Activated T-helper 2 cell treated with anti-CD3 and anti-CD28 coated beads, Interferon-gamma antibody, Interleukin-2, Interleukin-4, amounts not matched to agents 10 μg/mL and 5 μg/mL and 100 μg/mL, durations not matched to agents 14 hours and 24 hours and 36 hours (primary cell): ENCODE results near the gene HAL. TPM values are rescaled to one million over a fixed set of nuclear protein-coding genes. Genes with fewer than 3 reads are reported as not detected.
A peak's percentile ranks its signal among the peaks of the same experiment; 100 is the strongest.

Experiments
- DNase-seq: peaks from one replicate; pipeline ENCODE4 v3.0.0; 2021; ENCODE audit warnings: low spot score
- H3K27ac Mint-ChIP-seq: one replicate; pipeline ENCODE4 v1.8.0; 2021; ENCODE audit warnings: mixed read lengths
- H3K27me3 Mint-ChIP-seq: one replicate; pipeline ENCODE4 v1.8.0; 2021; ENCODE audit warnings: low read depth, mixed read lengths
- H3K36me3 Mint-ChIP-seq: one replicate; pipeline ENCODE4 v1.8.0; 2021; ENCODE audit warnings: low read depth, mixed read lengths
- H3K4me1 Mint-ChIP-seq: one replicate; pipeline ENCODE4 v1.8.0; 2021; ENCODE audit warnings: low read depth, mixed read lengths
- H3K4me3 Mint-ChIP-seq: one replicate; pipeline ENCODE4 v1.8.0; 2021; ENCODE audit warnings: low read depth, mild to moderate bottlenecking, moderate library complexity, mixed read lengths
- H3K9me3 Mint-ChIP-seq: one replicate; pipeline ENCODE4 v1.8.0; 2021; ENCODE audit warnings: mixed read lengths
- intact Hi-C: fragments of 100-400 bp; cut with micrococcal nuclease; formaldehyde crosslinking; loops from one replicate; pipeline ENCODE4 v1.15.1; 2023
- total RNA-seq: library from RNA; stranded (reverse); gene quantifications from 2 replicates; pipeline ENCODE4 v1.2.3, GENCODE V29; 2022

HAL gene
- total RNA-seq, result 0.30 and 0.57 TPM in 2 replicates

DNA sequence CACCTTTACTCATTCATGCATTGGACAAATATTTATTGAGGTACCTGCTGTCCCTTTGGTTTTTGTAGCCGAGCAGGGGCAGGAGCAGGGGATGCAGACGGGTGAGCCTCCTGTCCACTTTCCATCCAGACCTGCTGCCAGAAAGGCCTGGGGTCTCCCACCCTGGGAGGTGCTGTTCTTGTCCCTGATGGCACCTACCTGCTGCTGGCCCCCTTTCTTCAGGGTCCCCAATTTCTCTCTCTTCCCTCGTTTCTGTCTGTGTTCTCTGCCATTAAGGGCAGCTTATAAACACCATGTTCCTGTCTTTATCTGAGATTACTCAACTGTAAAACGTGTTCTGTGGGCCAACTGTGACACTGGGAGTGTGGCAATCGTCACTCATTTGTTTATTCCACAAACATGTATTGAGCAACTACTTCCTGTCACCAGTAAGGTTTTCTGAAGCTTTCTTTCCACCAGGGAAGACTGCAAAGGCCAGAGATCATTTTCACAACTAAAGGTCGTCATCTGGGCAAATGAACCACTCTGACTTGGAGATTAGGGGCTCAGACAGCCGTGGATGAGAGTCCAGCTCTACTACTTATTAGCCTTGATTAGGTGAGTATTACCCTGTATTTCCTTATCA, at the start of gene HAL:
HAL (minus strand) TSS at position 311 of the 625 bp plus-strand sequence. CDS start 434 bp downstream, outside the sequence.
- Mint-ChIP-seq H3K27ac (no peak within 1 kb of the TSS), H3K4me1 (peaks cover 15% of the 10 kb centered on the region), H3K27me3 (peaks cover 6% of the 10 kb centered on the region), H3K9me3 (no peaks in the 10 kb centered on the region), H3K36me3 (no peaks in the 10 kb centered on the region), H3K4me3 (no peak within 1 kb of the TSS)
- no peak for DNase-seq
- intact Hi-C loops, result loop anchor here (1.0 kb wide), 1 partner anchor 81 kb away; no protein-coding TSS in a partner anchor

- H3K4me1 Mint-ChIP-seq, result peaks cover 41% of the 10 kb centered on the region
These were observed 49.4 kb upstream of the HAL start for GRCh38 chr12:96045566-96045965.

DNA sequence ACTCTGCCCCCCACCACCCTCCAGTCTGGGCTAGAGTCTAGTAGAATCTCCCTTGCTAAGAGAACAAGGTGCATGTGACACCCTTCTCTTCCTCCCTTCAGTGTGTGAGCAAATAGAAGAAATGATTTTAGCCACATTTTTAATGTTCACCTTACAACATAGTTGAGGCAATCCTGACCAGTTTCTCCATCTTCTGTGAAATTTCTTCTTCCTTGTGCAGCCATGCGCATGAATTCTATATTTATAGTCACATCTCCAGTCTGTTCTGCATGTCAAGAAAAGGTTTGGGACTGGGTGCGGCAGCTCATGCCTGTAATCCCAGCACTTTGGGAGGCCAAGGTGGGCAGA, 48.8 kb upstream of the HAL start:
- H3K27ac Mint-ChIP-seq, result no peak overlapping the region
- intact Hi-C loops, result loop anchor here (5.0 kb wide), 1 partner anchor 152 kb away; no protein-coding TSS in a partner anchor
- peaks cover 42% of the 10 kb centered on the region for H3K4me1 Mint-ChIP-seq
- no peaks in the 10 kb centered on the region for H3K27me3 Mint-ChIP-seq
- peaks cover 1% of the 10 kb centered on the region for H3K9me3 Mint-ChIP-seq
- no peaks in the 10 kb centered on the region for H3K36me3 Mint-ChIP-seq
- no peak overlapping the region for H3K4me3 Mint-ChIP-seq
- DNase-seq, result no peak

More at GRCh38 chr12:96045566-96045965, 49.4 kb upstream of the HAL start:
- Mint-ChIP-seq H3K9me3 (peaks cover 6% of the 10 kb centered on the region), H3K27ac (no peak overlapping the region), H3K27me3 (no peaks in the 10 kb centered on the region), H3K4me3 (no peak overlapping the region), H3K36me3 (no peaks in the 10 kb centered on the region)
- intact Hi-C loops, result loop anchor here (5.0 kb wide), 1 partner anchor 152 kb away; no protein-coding TSS in a partner anchor
- no peak for DNase-seq

GRCh38 chr12:96044017-96044942, 48.1 kb upstream of the HAL start:
- intact Hi-C loops, result no loop called here
- Mint-ChIP-seq H3K27me3 (no peaks in the 10 kb centered on the region), H3K27ac (no peak overlapping the region)

GRCh38 chr12:96041181-96041580, 45.0 kb upstream of the HAL start:
- DNase-seq, result no peak
- intact Hi-C loops, result no loop called here
- no peak overlapping the region for H3K27ac Mint-ChIP-seq
- no peaks in the 10 kb centered on the region for H3K27me3 Mint-ChIP-seq
- peaks cover 18% of the 10 kb centered on the region for H3K4me1 Mint-ChIP-seq
- no peaks in the 10 kb centered on the region for H3K36me3 Mint-ChIP-seq
- no peak overlapping the region for H3K4me3 Mint-ChIP-seq
- no peaks in the 10 kb centered on the region for H3K9me3 Mint-ChIP-seq

More at GRCh38 chr12:96044017-96044942, 48.1 kb upstream of the HAL start:
- no peak for DNase-seq
- H3K4me1 Mint-ChIP-seq, result peaks cover 45% of the 10 kb centered on the region
- H3K36me3 Mint-ChIP-seq, result no peaks in the 10 kb centered on the region
- H3K9me3 Mint-ChIP-seq, result no peaks in the 10 kb centered on the region
- H3K4me3 Mint-ChIP-seq, result no peak overlapping the region

GRCh38 chr12:96040305-96041133, 44.4 kb upstream of the HAL start:
- peaks cover 18% of the 10 kb centered on the region for H3K4me1 Mint-ChIP-seq

DNA sequence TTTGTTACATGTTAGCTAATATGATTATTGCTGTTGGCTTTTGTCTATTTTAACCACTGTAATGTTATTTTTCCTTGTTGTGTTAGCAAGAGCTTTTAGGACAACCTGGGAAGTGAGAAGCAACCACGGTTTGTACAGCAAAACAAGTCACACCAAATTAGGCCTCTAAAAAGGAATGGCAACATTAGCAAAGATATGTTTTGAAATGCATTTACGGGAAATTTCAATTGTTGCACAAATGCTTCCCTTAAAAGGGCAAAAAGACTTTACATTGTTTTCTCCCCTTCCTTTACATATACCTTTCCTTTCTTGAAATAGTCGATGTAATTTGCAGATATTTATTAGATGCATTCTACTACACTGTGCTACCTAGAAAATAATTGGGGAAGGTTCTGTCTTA, 43.4 kb upstream of the HAL start:
- Mint-ChIP-seq H3K4me3 (no peak overlapping the region), H3K4me1 (peaks cover 13% of the 10 kb centered on the region), H3K27me3 (no peaks in the 10 kb centered on the region), H3K27ac (no peak overlapping the region), H3K9me3 (no peaks in the 10 kb centered on the region), H3K36me3 (no peaks in the 10 kb centered on the region)
- intact Hi-C loops, result loop anchor here (5.0 kb wide), 2 partner anchors 363 to 408 kb away; partner anchors contain the start of gene CDK17
- DNase-seq, result no peak

More at GRCh38 chr12:96040305-96041133, 44.4 kb upstream of the HAL start:
- Mint-ChIP-seq H3K27ac (no peak overlapping the region), H3K27me3 (no peaks in the 10 kb centered on the region), H3K9me3 (no peaks in the 10 kb centered on the region), H3K4me3 (no peak overlapping the region), H3K36me3 (no peaks in the 10 kb centered on the region)
- no peak for DNase-seq
- intact Hi-C loops, result no loop called here

DNA sequence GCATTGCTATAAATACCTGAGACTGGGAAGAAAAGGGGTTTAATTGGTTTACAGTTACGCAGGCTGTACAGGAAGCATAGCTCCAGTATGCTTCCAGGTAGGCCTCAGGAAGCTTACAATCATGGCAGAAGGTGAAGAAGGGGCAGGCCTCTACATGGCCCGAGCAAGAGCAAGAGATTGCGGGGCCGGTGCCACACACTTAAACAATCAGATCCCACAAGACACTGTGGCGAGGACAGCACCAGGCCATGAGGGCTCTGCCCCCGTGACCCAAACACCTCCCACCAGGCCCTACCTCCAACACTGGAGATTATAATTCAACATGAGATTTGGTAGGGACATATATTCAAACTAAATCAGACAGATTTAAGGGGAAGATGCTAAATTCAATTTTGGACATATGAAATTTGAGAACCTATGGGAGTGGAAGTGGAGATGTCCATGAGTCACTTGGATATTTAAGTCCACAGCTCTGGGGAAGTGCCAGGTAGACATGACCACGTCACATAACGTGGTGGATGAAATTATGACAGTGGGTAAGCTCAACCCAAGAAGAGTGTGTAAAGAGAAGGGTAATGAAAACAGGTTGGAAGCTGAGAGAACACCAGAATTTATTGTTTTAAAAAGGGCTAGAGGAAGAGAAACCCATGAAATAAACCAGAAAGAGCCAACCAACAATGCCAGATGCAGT, 40.8 kb upstream of the HAL start:
- no peaks in the 10 kb centered on the region for H3K27me3 Mint-ChIP-seq
- H3K36me3 Mint-ChIP-seq, result peaks cover 3% of the 10 kb centered on the region
- intact Hi-C loops, result loop anchor here (5.0 kb wide), 2 partner anchors 365 to 410 kb away; partner anchors contain the start of gene CDK17
- no peak overlapping the region for H3K4me3 Mint-ChIP-seq
- H3K9me3 Mint-ChIP-seq, result no peaks in the 10 kb centered on the region
- H3K4me1 Mint-ChIP-seq, result peaks cover 13% of the 10 kb centered on the region
- no peak overlapping the region for H3K27ac Mint-ChIP-seq
- no peak for DNase-seq

- Mint-ChIP-seq H3K27ac (no peak within 1 kb of the TSS), H3K27me3 (no peaks in the 10 kb centered on the region), H3K4me3 (no peak within 1 kb of the TSS), H3K9me3 (no peaks in the 10 kb centered on the region), H3K4me1 (peaks cover 8% of the 10 kb centered on the region), H3K36me3 (peaks cover 3% of the 10 kb centered on the region)
- peak; percentile 94 for DNase-seq
- intact Hi-C loops, result loop anchor here (1.0 to 5.0 kb wide), 6 partner anchors 37 to 481 kb away; partner anchors contain the start of genes AMDHD1, CDK17 and SNRPF
These were observed 39.4 kb upstream of the HAL start, which contains the start of gene LTA4H for GRCh38 chr12:96035283-96036236. LTA4H (minus strand) TSS chr12:96035587; CDS start chr12:96035519, 68 bp downstream.

GRCh38 chr12:96034621-96035282, 38.6 kb upstream of the HAL start:
- H3K36me3 Mint-ChIP-seq, result peaks cover 3% of the 10 kb centered on the region
- peaks cover 14% of the 10 kb centered on the region for H3K4me1 Mint-ChIP-seq
- no peak for DNase-seq
- no peaks in the 10 kb centered on the region for H3K27me3 Mint-ChIP-seq
- no peak overlapping the region for H3K27ac Mint-ChIP-seq
- intact Hi-C loops, result loop anchor here (1.0 to 5.0 kb wide), 6 partner anchors 36 to 482 kb away; partner anchors contain the start of genes AMDHD1, CDK17 and SNRPF
- no peaks in the 10 kb centered on the region for H3K9me3 Mint-ChIP-seq
- no peak overlapping the region for H3K4me3 Mint-ChIP-seq
